GM12878 (cell line): ENCODE results near the gene MDGA2. TPM values are rescaled to one million over a fixed set of nuclear protein-coding genes. Genes with fewer than 3 reads are reported as not detected.

ENCODE experiments used
- ATAC-seq: fragments of 200-7000 bp; cut with Tn5 transposase; 3 replicates; pipeline ENCODE4 v1.9.1; 2020; ENCODE audit warnings: mild to moderate bottlenecking, moderate library complexity
- BruUV-seq: library from RNA; stranded (reverse); fragments of 400-500 nt; replicated peaks from 2 replicates; lab custom pipeline; 2021; lab: Mats Ljungman, UMichigan
- CTCF ChIA-PET: fragments of 300-600 bp; sonication (Branson Sonifier 250); formaldehyde crosslinking; extraction: SDS; loops from one replicate; lab custom pipeline; 2021; ENCODE audit warnings: inconsistent platforms; lab: Yijun Ruan, JAX
- POLR2A ChIA-PET: fragments of 350-600 bp; formaldehyde crosslinking; extraction: SDS; loops from one replicate; lab custom pipeline; 2021; ENCODE audit warnings: inconsistent platforms; lab: Charles Lee
- RAD21 ChIA-PET: fragments of 300-600 bp; sonication (Branson Sonifier 250); formaldehyde crosslinking; loops from one replicate; lab custom pipeline; 2023; ENCODE audit warnings: antibody characterized with exemption; ENCODE audit not compliant: unreplicated experiment; lab: Charles Lee
- SMC1A ChIA-PET: fragments of 300-600 bp; sonication (Branson Sonifier 250); formaldehyde crosslinking; loops from one replicate; lab custom pipeline; 2023; ENCODE audit not compliant: unreplicated experiment, uncharacterized antibody; lab: Charles Lee
- DNase-seq: peaks from one replicate; pipeline ENCODE4 v3.0.0-alpha.2; 2011; ENCODE audit warnings: low read depth, low spot score
- FAIRE-seq: peaks from 3 replicates; lab custom pipeline; 2011; peaks lifted over from hg19 to GRCh38; lab: Jason Lieb, UNC
- H2AFZ ChIP-seq: 2 replicates; pipeline ENCODE4 v1.6.0; 2011; ENCODE audit warnings: low read depth, low read length, control low read depth; ENCODE audit not compliant: control insufficient read depth
- H3K27ac ChIP-seq: 2 replicates; pipeline ENCODE4 v1.5.1; 2011; ENCODE audit warnings: control low read depth; ENCODE audit not compliant: control insufficient read depth, insufficient read depth
- H3K27me3 ChIP-seq, 2 experiments: replicated peaks in 1 of 2; 2 replicates each; pipeline versions ENCODE4 v1.6.0 to v1.6.1; 2011; ENCODE audit warnings: low read length in 1 of 2; ENCODE audit not compliant: control insufficient read depth in 2 of 2, insufficient read depth in 2 of 2
- H3K36me3 ChIP-seq, 2 experiments: 2 replicates each; pipeline ENCODE4 v1.5.1; 2011; ENCODE audit warnings: low read length in 1 of 2; ENCODE audit not compliant: control insufficient read depth in 2 of 2, insufficient read depth in 2 of 2
- H3K4me1 ChIP-seq: 2 replicates; pipeline ENCODE4 v1.6.1; 2011; ENCODE audit warnings: mild to moderate bottlenecking, low read length, moderate library complexity, mixed read lengths; ENCODE audit not compliant: control insufficient read depth, insufficient read depth
- H3K4me2 ChIP-seq: 2 replicates; pipeline ENCODE4 v1.6.0; 2011; ENCODE audit warnings: control low read depth; ENCODE audit not compliant: control insufficient read depth, insufficient read depth
- H3K4me3 ChIP-seq: fragments of 200-600 bp; sonication (generic); 2 replicates; pipeline ENCODE4 v1.5.1; 2016
- H3K79me2 ChIP-seq: 2 replicates; pipeline ENCODE4 v1.6.0; 2011; ENCODE audit warnings: low read length; ENCODE audit not compliant: control insufficient read depth, insufficient read depth
- H3K9ac ChIP-seq: 2 replicates; pipeline ENCODE4 v1.8.0; 2011; ENCODE audit warnings: low read length, control low read depth, mixed read lengths; ENCODE audit not compliant: control insufficient read depth, insufficient read depth
- H3K9me3 ChIP-seq: replicated peaks from 3 replicates; pipeline ENCODE4 v1.5.1; 2011; ENCODE audit warnings: mild to moderate bottlenecking, low read length; ENCODE audit not compliant: control insufficient read depth, insufficient read depth
- H4K20me1 ChIP-seq: 2 replicates; pipeline ENCODE4 v1.6.0; 2011; ENCODE audit not compliant: control insufficient read depth, insufficient read depth
- CEBPB ChIP-seq, 2 experiments: fragments of 150-350 bp in 1 of 2; IDR thresholded peaks; 2 replicates each; pipeline ENCODE4 v1.6.1; 2012 to 2014; ENCODE audit warnings: low read depth in 2 of 2, low read length in 2 of 2, borderline replicate concordance in 1 of 2, inconsistent platforms in 1 of 2
- EED ChIP-seq: sonication (generic); IDR thresholded peaks from 2 replicates; pipeline ENCODE4 v1.6.1; 2016; ENCODE audit warnings: antibody characterized with exemption, low read depth
- GABPA ChIP-seq: IDR thresholded peaks from 2 replicates; pipeline ENCODE4 v1.6.1; 2014; ENCODE audit warnings: antibody characterized with exemption, low read depth, mild to moderate bottlenecking, inconsistent platforms
- GATAD2B ChIP-seq: fragments of 450-650 bp; conservative IDR thresholded peaks from 2 replicates; pipeline ENCODE4 v1.6.1; 2017; ENCODE audit warnings: low read depth, mild to moderate bottlenecking, moderate library complexity
- KDM1A ChIP-seq: fragments of 200-600 bp; sonication (generic); IDR thresholded peaks from 2 replicates; pipeline ENCODE4 v1.6.1; 2016; ENCODE audit warnings: borderline replicate concordance
- MAX ChIP-seq: IDR thresholded peaks from 2 replicates; pipeline ENCODE4 v1.6.1; 2012; ENCODE audit warnings: low read depth, low read length, improper control_type of control experiment
- MEF2A ChIP-seq: IDR thresholded peaks from 2 replicates; pipeline ENCODE4 v1.6.1; 2011; ENCODE audit warnings: low read depth, mild to moderate bottlenecking, low read length, moderate library complexity; ENCODE audit not compliant: insufficient read depth
- MYB ChIP-seq: fragments of 150-350 bp; IDR thresholded peaks from 2 replicates; pipeline ENCODE4 v1.6.1; 2014; ENCODE audit warnings: mild to moderate bottlenecking, low read depth, low read length, borderline replicate concordance
- PBX3 ChIP-seq: IDR thresholded peaks from 2 replicates; pipeline ENCODE4 v1.6.1; 2011; ENCODE audit warnings: mild to moderate bottlenecking, low read depth, low read length, moderate library complexity; ENCODE audit not compliant: insufficient replicate concordance
- SMC3 ChIP-seq: IDR thresholded peaks from 2 replicates; pipeline ENCODE4 v1.6.1; 2011; ENCODE audit warnings: low read length, improper control_type of control experiment, borderline replicate concordance
- YY1 ChIP-seq: IDR thresholded peaks from 2 replicates; pipeline ENCODE4 v1.6.1; 2011; ENCODE audit warnings: low read depth, mild to moderate bottlenecking, low read length
- ZBTB33 ChIP-seq: fragments of 450-650 bp; IDR thresholded peaks from 2 replicates; pipeline ENCODE4 v1.6.1; 2017; ENCODE audit warnings: mild to moderate bottlenecking
- ZNF207 ChIP-seq: fragments of 450-650 bp; IDR thresholded peaks from 2 replicates; pipeline ENCODE4 v1.6.1; 2014; ENCODE audit warnings: antibody characterized with exemption, mild to moderate bottlenecking, borderline replicate concordance
- WGBS: methylation state at CpG from one replicate; pipeline ENCODE4 v1.1.6; 2016; ENCODE audit warnings: low lambda C conversion rate; ENCODE audit not compliant: insufficient replicate concordance, insufficient coverage; ENCODE audit errors: missing lambda C conversion rate; 5-methylcytosine and 5-hydroxymethylcytosine counted together
- in situ Hi-C: fragments of 300-500 bp; cut with MboI; formaldehyde crosslinking; loops from 9 replicates; pipeline ENCODE4 v1.14.3; 2018; ENCODE audit warnings: mixed read lengths
- intact Hi-C: fragments of 100-400 bp; cut with micrococcal nuclease; formaldehyde crosslinking; loops from one replicate; pipeline ENCODE4 v1.14.2; 2022; ENCODE audit not compliant: unreplicated experiment
- polyA plus RNA-seq, 11 experiments: library from polyadenylated mRNA; depleted of rRNA in 4 of 11; unstranded in 6 of 11; stranded (reverse) in 5 of 11; fragments of >200 nt; fragmentation: Nextera tagmentation in 4 of 11; fragmentation: Illumina TruSeq in 1 of 11; extraction: Ambion mirVana in 4 of 11; extraction: Trizol in 1 of 11; gene quantifications; 1 replicate in 1 of 11; 2 replicates in 10 of 11; pipeline versions ENCODE4 v1.2.1 to v1.2.3, GENCODE V29; 2011 to 2016; ENCODE audit warnings: inconsistent platforms in 2 of 11, missing spikeins in 2 of 11, low read depth in 1 of 11
- total RNA-seq, 4 experiments: library from RNA; depleted of rRNA in 3 of 4; stranded (reverse); fragments of >200 nt in 3 of 4; fragmentation: Illumina TruSeq in 1 of 4; extraction: Trizol in 1 of 4; gene quantifications; 2 replicates each; pipeline versions ENCODE4 v1.2.1 to v1.2.3, GENCODE V29; 2013 to 2021
- TF ChIP-seq, protein P1 (sequence below): fragments of 450-650 bp; formaldehyde crosslinking; IDR thresholded peaks from 2 replicates; pipeline ENCODE4 v1.5.0; 2022; ENCODE audit warnings: mild to moderate bottlenecking, missing genetic modification characterization
- TF ChIP-seq, protein P2 (sequence below): IDR thresholded peaks from 2 replicates; pipeline ENCODE4 v1.6.1; 2012; ENCODE audit warnings: low read depth, low read length, improper control_type of control experiment

MDGA2 gene
- total and polyA plus RNA-seq, 10 of the 15 experiments (the other 5 are each of a cell fraction or from before 2014, with no cell fraction given), result not detected

GRCh38 chr14:47273939-47274338 is 401.5 kb downstream of the MDGA2 start (continued):
- TF ChIP-seq EED (no peak), YY1 (no peak), MAX (no peak), SMC3 (no peak), CEBPB (IDR thresholded peaks at IDR 0.05; ENCODE audit: borderline replicate concordance in 1 of 2, low read depth in 2 of 2, low read length in 2 of 2) (no peak), GATAD2B (no peak)
- TF ChIP-seq, protein P1, sequence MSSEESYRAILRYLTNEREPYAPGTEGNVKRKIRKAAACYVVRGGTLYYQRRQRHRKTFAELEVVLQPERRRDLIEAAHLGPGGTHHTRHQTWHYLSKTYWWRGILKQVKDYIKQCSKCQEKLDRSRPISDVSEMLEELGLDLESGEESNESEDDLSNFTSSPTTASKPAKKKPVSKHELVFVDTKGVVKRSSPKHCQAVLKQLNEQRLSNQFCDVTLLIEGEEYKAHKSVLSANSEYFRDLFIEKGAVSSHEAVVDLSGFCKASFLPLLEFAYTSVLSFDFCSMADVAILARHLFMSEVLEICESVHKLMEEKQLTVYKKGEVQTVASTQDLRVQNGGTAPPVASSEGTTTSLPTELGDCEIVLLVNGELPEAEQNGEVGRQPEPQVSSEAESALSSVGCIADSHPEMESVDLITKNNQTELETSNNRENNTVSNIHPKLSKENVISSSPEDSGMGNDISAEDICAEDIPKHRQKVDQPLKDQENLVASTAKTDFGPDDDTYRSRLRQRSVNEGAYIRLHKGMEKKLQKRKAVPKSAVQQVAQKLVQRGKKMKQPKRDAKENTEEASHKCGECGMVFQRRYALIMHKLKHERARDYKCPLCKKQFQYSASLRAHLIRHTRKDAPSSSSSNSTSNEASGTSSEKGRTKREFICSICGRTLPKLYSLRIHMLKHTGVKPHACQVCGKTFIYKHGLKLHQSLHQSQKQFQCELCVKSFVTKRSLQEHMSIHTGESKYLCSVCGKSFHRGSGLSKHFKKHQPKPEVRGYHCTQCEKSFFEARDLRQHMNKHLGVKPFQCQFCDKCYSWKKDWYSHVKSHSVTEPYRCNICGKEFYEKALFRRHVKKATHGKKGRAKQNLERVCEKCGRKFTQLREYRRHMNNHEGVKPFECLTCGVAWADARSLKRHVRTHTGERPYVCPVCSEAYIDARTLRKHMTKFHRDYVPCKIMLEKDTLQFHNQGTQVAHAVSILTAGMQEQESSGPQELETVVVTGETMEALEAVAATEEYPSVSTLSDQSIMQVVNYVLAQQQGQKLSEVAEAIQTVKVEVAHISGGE (CRISPR knock-in tag), result no peak

DNA sequence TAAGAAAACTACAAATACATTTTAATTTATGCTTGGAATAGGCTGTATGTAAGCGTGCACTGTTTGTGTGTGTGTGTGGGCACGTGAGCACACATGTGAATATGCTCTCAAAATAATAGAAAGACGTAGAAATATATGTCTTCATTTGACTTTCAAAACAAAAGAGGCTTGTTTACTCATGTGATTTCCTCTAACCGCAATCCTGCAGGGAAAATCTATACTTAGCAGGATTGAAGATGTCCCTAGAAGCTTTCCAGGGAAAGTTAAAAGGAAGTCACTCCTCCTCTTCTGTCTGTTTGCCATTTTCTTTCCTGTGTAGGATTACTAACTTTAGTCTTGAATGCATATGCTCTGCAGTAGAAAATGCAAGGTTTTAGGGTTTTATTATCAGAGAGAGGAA is 404.7 kb downstream of the MDGA2 start:
- SMC1A ChIA-PET, result interaction anchor here (1.2 kb wide), 1 partner anchor 690 kb away, joined by 3 read pairs; no protein-coding TSS in a partner anchor
- CTCF ChIA-PET, result no interaction called here
- TF ChIP-seq MYB (no peak), PBX3 (no peak), CEBPB (IDR thresholded peaks at IDR 0.05; ENCODE audit: borderline replicate concordance in 1 of 2, low read depth in 2 of 2, low read length in 2 of 2) (no peak), KDM1A (no peak), ZNF207 (no peak), MEF2A (no peak), ZBTB33 (no peak), GABPA (no peak)
- TF ChIP-seq, protein P2, sequence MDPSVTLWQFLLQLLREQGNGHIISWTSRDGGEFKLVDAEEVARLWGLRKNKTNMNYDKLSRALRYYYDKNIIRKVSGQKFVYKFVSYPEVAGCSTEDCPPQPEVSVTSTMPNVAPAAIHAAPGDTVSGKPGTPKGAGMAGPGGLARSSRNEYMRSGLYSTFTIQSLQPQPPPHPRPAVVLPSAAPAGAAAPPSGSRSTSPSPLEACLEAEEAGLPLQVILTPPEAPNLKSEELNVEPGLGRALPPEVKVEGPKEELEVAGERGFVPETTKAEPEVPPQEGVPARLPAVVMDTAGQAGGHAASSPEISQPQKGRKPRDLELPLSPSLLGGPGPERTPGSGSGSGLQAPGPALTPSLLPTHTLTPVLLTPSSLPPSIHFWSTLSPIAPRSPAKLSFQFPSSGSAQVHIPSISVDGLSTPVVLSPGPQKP, result no peak

More for the DNA sequence above, 404.7 kb downstream of the MDGA2 start:
- FAIRE-seq, result no peak
- no peaks in the 10 kb centered on the region for H3K4me1 ChIP-seq
- ChIA-PET RAD21 (no interaction called here), POLR2A (no interaction called here)
- intact Hi-C loops, result loop anchor here (10.0 kb wide), 1 partner anchor 1016 kb away; no protein-coding TSS in a partner anchor
- no peaks in the 10 kb centered on the region for H3K9me3 ChIP-seq
- H4K20me1 ChIP-seq, result no peaks in the 10 kb centered on the region
- no peak overlapping the region for H3K4me2 ChIP-seq
- H3K27me3 ChIP-seq, result no peaks in the 10 kb centered on the region
- no TSS peak for BruUV-seq
- in situ Hi-C loops, result no loop called here
- 41% methylated on average over 4 of the region's 4 CpGs for WGBS
- H3K27ac ChIP-seq, result no peak overlapping the region
- no peak overlapping the region for H3K9ac ChIP-seq
- H3K79me2 ChIP-seq, result no peaks in the 10 kb centered on the region
- H2AFZ ChIP-seq, result no peak overlapping the region
- no peak for ATAC-seq
- no peak for DNase-seq
- H3K4me3 ChIP-seq, result no peak overlapping the region
- H3K36me3 ChIP-seq, result no peaks in the 10 kb centered on the region
